ENCODE data around the gene PLXNA2.

Gene PLXNA2

GRCh38 chr1:208009706-208010444 lies 234.3 kb downstream of the PLXNA2 start:
- H3K4me3 ChIP-seq (replicated peaks; ENCODE audit: low read depth, low read length) = no peak overlapping the region
- TF ChIP-seq, protein P1, sequence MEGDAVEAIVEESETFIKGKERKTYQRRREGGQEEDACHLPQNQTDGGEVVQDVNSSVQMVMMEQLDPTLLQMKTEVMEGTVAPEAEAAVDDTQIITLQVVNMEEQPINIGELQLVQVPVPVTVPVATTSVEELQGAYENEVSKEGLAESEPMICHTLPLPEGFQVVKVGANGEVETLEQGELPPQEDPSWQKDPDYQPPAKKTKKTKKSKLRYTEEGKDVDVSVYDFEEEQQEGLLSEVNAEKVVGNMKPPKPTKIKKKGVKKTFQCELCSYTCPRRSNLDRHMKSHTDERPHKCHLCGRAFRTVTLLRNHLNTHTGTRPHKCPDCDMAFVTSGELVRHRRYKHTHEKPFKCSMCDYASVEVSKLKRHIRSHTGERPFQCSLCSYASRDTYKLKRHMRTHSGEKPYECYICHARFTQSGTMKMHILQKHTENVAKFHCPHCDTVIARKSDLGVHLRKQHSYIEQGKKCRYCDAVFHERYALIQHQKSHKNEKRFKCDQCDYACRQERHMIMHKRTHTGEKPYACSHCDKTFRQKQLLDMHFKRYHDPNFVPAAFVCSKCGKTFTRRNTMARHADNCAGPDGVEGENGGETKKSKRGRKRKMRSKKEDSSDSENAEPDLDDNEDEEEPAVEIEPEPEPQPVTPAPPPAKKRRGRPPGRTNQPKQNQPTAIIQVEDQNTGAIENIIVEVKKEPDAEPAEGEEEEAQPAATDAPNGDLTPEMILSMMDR (IDR thresholded peaks at IDR 0.05; ENCODE audit: low read depth, low read length, missing control alignments) = no peak
- no peak for DNase-seq (ENCODE audit: extremely low read depth, low read depth)

DNA sequence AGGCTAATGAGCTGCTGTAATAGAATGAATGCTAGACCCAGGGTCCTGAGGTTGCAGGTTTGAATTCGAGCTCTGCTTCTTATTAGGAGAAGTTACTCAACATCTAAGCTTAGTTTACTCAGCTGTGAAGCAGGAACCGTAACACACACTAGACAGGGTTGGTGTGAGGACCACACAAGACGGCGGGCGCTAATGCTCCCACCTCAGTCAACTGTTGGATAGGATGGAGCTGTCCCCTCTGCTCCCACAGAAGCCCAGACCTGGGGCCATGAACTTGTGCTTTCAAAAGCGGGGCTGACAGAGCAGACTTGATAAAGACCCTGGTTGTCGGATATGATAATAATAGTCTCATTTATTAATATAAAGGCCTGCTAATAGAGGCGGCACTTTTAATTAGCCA lies 234.9 kb downstream of the PLXNA2 start:
- H3K4me3 ChIP-seq (replicated peaks; ENCODE audit: low read depth, low read length) = no peak overlapping the region
- DNase-seq (ENCODE audit: extremely low read depth, low read depth) = no peak
- TF ChIP-seq, protein P1 (IDR thresholded peaks at IDR 0.05; ENCODE audit: low read depth, low read length, missing control alignments) = no peak

- DNase-seq (ENCODE audit: extremely low read depth, low read depth) = no peak
- TF ChIP-seq, protein P1 (IDR thresholded peaks at IDR 0.05; ENCODE audit: low read depth, low read length, missing control alignments) = no peak
- H3K4me3 ChIP-seq (replicated peaks; ENCODE audit: low read depth, low read length) = no peak overlapping the region
Measured at GRCh38 chr1:208008534-208008933, 235.7 kb downstream of the PLXNA2 start.

- no peak for DNase-seq (ENCODE audit: extremely low read depth, low read depth)
- H3K4me3 ChIP-seq (replicated peaks; ENCODE audit: low read depth, low read length) = no peak overlapping the region
- TF ChIP-seq, protein P1 (IDR thresholded peaks at IDR 0.05; ENCODE audit: low read depth, low read length, missing control alignments) = no peak
Measured at GRCh38 chr1:208007938-208008342, 236.2 kb downstream of the PLXNA2 start.

GRCh38 chr1:208007319-208007937 lies 236.8 kb downstream of the PLXNA2 start:
- DNase-seq (ENCODE audit: extremely low read depth, low read depth) = no peak
- TF ChIP-seq, protein P1 (IDR thresholded peaks at IDR 0.05; ENCODE audit: low read depth, low read length, missing control alignments) = no peak
- no peak overlapping the region for H3K4me3 ChIP-seq (replicated peaks; ENCODE audit: low read depth, low read length)

DNA sequence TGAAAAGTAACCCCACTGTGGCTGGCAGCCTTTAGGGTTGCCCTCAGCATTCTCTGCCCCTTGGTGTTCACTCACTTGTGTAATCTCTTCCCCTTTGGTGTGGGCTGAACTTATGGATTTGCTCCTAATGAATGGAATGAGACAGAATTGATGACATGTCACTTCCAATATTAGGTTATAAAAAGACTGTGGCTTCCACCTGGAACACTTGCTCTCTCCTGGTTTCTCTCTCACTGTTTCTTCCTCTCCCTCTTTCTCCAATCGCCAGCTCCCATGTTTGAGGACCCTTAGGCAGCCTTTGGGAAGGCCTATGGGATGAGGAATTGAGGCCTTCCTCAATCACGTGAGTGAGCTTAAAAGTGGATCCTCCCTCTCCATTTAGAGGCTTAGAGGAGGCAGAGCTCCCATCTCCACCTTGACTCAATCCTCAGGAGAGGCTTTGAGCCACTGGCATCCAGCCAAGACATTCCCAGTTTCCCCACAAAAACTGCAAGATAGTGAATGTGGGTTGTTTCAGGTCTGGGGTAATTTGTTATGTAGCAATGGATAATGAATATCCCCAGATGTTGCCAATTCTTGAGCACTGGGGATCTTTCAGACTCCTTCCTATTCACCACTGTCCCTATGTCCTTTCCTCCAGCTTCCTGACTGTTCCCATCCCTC lies 237.8 kb downstream of the PLXNA2 start:
- TF ChIP-seq, protein P1 (IDR thresholded peaks at IDR 0.05; ENCODE audit: low read depth, low read length, missing control alignments) = no peak
- no peak for DNase-seq (ENCODE audit: extremely low read depth, low read depth)
- no peak overlapping the region for H3K4me3 ChIP-seq (replicated peaks; ENCODE audit: low read depth, low read length)

Data from HFF-Myc (cell line).